HS-27A (cell line): ENCODE measurements around the gene RENBP.
"Not testable (repeated sequence)": the region's sequence is repeated elsewhere in the genome, so short reads cannot be mapped to it uniquely, and the experiment has no call there.

ENCODE experiments used
- DNase-seq: peaks from one replicate; pipeline ENCODE4 v3.0.0-alpha.2; 2012; ENCODE audit warnings: low read depth, missing footprints

RENBP gene

GRCh38 chrX:153944140-153944799 is at the start of gene RENBP:
Gene RENBP (minus strand): TSS chrX:153944643. CDS start chrX:153944610, 33 bp downstream.
- no peak for DNase-seq

- DNase-seq: no peak
Measured at GRCh38 chrX:153993978-153994377, 49.5 kb upstream of the RENBP start.

- DNase-seq: no peak
Measured at GRCh38 chrX:153993079-153993478, 48.6 kb upstream of the RENBP start.

GRCh38 chrX:153992180-153992579 is 47.7 kb upstream of the RENBP start:
- no peak for DNase-seq

GRCh38 chrX:153991013-153991580 is 46.7 kb upstream of the RENBP start:
- DNase-seq: no peak

GRCh38 chrX:153989973-153990655 is 45.7 kb upstream of the RENBP start:
- no peak for DNase-seq

GRCh38 chrX:153988493-153988892 is 44.0 kb upstream of the RENBP start:
- no peak for DNase-seq

- no peak for DNase-seq
Measured at GRCh38 chrX:153984351-153985178, 40.1 kb upstream of the RENBP start.

- DNase-seq: no peak
Measured at GRCh38 chrX:153983321-153983801, 38.9 kb upstream of the RENBP start.

- no peak for DNase-seq
Measured at GRCh38 chrX:153981771-153982533, 37.5 kb upstream of the RENBP start.

GRCh38 chrX:153981231-153981630 is 36.8 kb upstream of the RENBP start:
- no peak for DNase-seq

GRCh38 chrX:153980394-153980793 is 36.0 kb upstream of the RENBP start:
- DNase-seq: not testable (repeated sequence)

- DNase-seq: no peak
Measured at GRCh38 chrX:153974726-153975286, 30.4 kb upstream of the RENBP start.

GRCh38 chrX:153974003-153974725 is 29.7 kb upstream of the RENBP start:
- DNase-seq: no peak

- peak; percentile 8 for DNase-seq
Measured at GRCh38 chrX:153973127-153974002, 28.9 kb upstream of the RENBP start.

GRCh38 chrX:153972368-153973126 is 28.1 kb upstream of the RENBP start, which contains the start of gene TMEM187:
Gene TMEM187 (plus strand): TSS chrX:153972754. CDS start chrX:153982063, 9,309 bp downstream.
- peak; percentile 58 for DNase-seq

- DNase-seq: peak; percentile 58
Measured at GRCh38 chrX:153971450-153972367, 27.3 kb upstream of the RENBP start, which contains the start of gene HCFC1. Gene HCFC1 (minus strand): TSS chrX:153971818. CDS start chrX:153970840, 978 bp downstream.
